Uterus (tissue), 4 donors: ENCODE results near the gene BRD9. TPM values are rescaled to one million over a fixed set of nuclear protein-coding genes. Genes with fewer than 3 reads are reported as not detected.

Source experiments
- DNase-seq, 2 donors: peaks; one replicate each; pipeline ENCODE4 v3.0.0-alpha.2; 2019 to 2020
- H3K27ac ChIP-seq, 2 donors: fragments of 200-600 bp; sonication (generic); 1 replicate in 1 of 2; 2 replicates in 1 of 2; pipeline ENCODE4 v1.5.1; 2016 to 2018
- H3K27me3 ChIP-seq, 2 donors: fragments of 200-600 bp; sonication (generic); one replicate each; pipeline ENCODE4 v1.5.1; 2018 to 2019; ENCODE audit warnings: control low read depth in 1 of 2
- H3K36me3 ChIP-seq, 2 donors: fragments of 200-600 bp; sonication (generic); one replicate each; pipeline ENCODE4 v1.5.1; 2019; ENCODE audit warnings: control low read depth in 1 of 2
- H3K4me1 ChIP-seq, 2 donors: fragments of 200-600 bp; sonication (generic); one replicate each; pipeline ENCODE4 v1.5.1; 2018 to 2019; ENCODE audit warnings: control low read depth in 1 of 2
- H3K4me3 ChIP-seq, 2 donors: fragments of 200-600 bp; sonication (generic); 1 replicate in 1 of 2; 2 replicates in 1 of 2; pipeline ENCODE4 v1.5.1; 2018 to 2019; ENCODE audit warnings: mild to moderate bottlenecking in 1 of 2
- H3K9me3 ChIP-seq, 2 donors: fragments of 200-600 bp; sonication (generic); one replicate each; pipeline ENCODE4 v1.5.1; 2019; ENCODE audit warnings: control low read depth in 1 of 2
- POLR2A ChIP-seq, 2 donors: fragments of 450-650 bp; IDR thresholded peaks; one replicate each; pipeline ENCODE4 v1.6.1; 2016; ENCODE audit warnings: antibody characterized with exemption in 2 of 2, mild to moderate bottlenecking in 1 of 2, moderate library complexity in 1 of 2
- intact Hi-C: fragments of 100-400 bp; cut with DNase I; formaldehyde crosslinking; loops from one replicate; pipeline ENCODE4 v1.15.1; 2023; ENCODE audit warnings: low total_unique reads
- total RNA-seq, 4 donors: library from RNA; depleted of rRNA in 3 of 4; stranded (reverse); fragments of >200 nt in 3 of 4; gene quantifications; one replicate each; pipeline versions ENCODE4 v1.1.0 to v1.2.4, GENCODE V29; 2014 to 2023
- TF ChIP-seq, protein P1 (sequence below), 4 experiments: fragments of 200-600 bp in 2 of 4; fragments of 450-650 bp in 2 of 4; sonication (generic) in 2 of 4; IDR thresholded peaks; one replicate each; pipeline ENCODE4 v1.5.1; 2016 to 2019; ENCODE audit warnings: antibody characterized with exemption in 4 of 4, mild to moderate bottlenecking in 2 of 4, moderate library complexity in 1 of 4
- donor health status: DM: yes; HTN: yes; CAD: no.

BRD9 gene
- total RNA-seq, 4 donors from 2014 or later = 31.0 to 53.9 (median 44.2) TPM

DNA sequence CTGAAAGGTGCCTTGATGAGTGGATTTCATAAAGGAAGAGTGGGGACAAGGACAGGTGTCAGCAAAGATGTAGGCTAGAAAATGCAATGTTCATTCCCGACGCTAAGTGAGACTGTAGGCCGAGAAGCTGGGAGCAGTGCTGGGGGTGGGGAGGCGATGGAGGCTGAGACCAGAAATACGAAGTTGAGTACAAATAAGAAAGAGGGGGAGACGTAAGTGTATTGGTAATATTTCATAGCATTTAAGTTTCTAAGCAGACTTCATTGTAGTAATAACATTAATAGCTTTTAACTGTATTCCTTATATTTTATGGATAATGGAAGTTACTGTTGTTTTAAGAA, 11.1 kb upstream of the BRD9 start:
- H3K27me3 ChIP-seq = no peaks in the 10 kb centered on the region
- H3K27ac ChIP-seq = no peak overlapping the region
- no peak for TF ChIP-seq POLR2A (IDR thresholded peaks at IDR 0.05)
- TF ChIP-seq, protein P1, sequence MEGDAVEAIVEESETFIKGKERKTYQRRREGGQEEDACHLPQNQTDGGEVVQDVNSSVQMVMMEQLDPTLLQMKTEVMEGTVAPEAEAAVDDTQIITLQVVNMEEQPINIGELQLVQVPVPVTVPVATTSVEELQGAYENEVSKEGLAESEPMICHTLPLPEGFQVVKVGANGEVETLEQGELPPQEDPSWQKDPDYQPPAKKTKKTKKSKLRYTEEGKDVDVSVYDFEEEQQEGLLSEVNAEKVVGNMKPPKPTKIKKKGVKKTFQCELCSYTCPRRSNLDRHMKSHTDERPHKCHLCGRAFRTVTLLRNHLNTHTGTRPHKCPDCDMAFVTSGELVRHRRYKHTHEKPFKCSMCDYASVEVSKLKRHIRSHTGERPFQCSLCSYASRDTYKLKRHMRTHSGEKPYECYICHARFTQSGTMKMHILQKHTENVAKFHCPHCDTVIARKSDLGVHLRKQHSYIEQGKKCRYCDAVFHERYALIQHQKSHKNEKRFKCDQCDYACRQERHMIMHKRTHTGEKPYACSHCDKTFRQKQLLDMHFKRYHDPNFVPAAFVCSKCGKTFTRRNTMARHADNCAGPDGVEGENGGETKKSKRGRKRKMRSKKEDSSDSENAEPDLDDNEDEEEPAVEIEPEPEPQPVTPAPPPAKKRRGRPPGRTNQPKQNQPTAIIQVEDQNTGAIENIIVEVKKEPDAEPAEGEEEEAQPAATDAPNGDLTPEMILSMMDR (IDR thresholded peaks at IDR 0.05) = no peak

DNA sequence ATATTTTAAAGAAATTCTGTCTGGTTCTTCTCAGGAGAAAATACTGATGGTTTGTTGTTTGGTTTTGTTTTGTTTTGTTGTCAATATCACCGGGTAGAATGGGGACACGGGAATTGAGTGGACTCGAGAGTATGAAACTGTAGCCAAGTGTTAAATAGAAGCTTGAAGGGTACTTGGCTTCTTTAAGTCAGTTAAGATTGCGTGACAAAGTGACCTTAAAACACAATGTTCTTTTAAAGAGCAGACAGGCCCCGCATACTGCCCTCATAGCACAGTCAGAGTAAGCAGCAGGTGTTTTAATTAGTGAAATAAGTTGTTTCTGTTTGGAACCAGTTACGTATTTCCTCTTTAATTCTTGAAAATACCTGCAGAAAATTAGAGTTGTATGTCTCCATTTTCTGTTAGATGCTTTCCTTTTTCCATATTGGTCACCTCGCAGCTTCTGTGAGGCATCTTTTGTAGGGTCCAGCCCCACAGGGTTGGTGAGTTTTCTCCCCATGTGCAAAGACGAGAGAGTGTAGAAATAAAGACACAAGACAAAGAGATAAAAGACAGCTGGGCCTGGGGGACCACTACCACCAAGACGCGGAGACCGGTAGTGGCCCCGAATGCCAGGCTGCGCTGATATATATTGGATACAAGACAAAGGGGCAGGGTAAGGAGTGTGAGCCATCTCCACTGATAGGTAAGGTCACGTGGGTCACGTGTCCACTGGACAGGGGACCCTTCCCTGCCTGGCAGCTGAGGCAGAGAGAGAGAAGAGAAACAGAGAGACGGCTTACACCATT, 9.7 kb upstream of the BRD9 start:
- peak in 1 of 2 donors; percentile 3 for DNase-seq
- intact Hi-C loops = loop anchor here (10.0 kb wide), 1 partner anchor 228 kb away; no protein-coding TSS in a partner anchor
- Histone ChIP-seq H3K27ac (no peak overlapping the region), H3K36me3 (no peaks in the 10 kb centered on the region), H3K9me3 (no peaks in the 10 kb centered on the region), H3K4me1 (no peaks in the 10 kb centered on the region), H3K27me3 (no peaks in the 10 kb centered on the region), H3K4me3 (no peak overlapping the region)
- no peak for TF ChIP-seq POLR2A (IDR thresholded peaks at IDR 0.05)
- TF ChIP-seq, protein P1 (IDR thresholded peaks at IDR 0.05) = no peak

More for the DNA sequence above, 11.1 kb upstream of the BRD9 start:
- no peak overlapping the region for H3K4me3 ChIP-seq
- intact Hi-C loops = loop anchor here (10.0 kb wide), 1 partner anchor 229 kb away; no protein-coding TSS in a partner anchor
- H3K9me3 ChIP-seq = no peaks in the 10 kb centered on the region
- peak in 1 of 2 donors; percentile 4 for DNase-seq
- H3K4me1 ChIP-seq = no peaks in the 10 kb centered on the region
- no peaks in the 10 kb centered on the region for H3K36me3 ChIP-seq

GRCh38 chr5:900781-901180, 8.2 kb upstream of the BRD9 start:
- DNase-seq = no peak
- Histone ChIP-seq H3K27me3 (no peaks in the 10 kb centered on the region), H3K27ac (no peak overlapping the region), H3K4me1 (no peaks in the 10 kb centered on the region), H3K36me3 (no peaks in the 10 kb centered on the region), H3K9me3 (no peaks in the 10 kb centered on the region), H3K4me3 (no peak overlapping the region)
- TF ChIP-seq, protein P1 (IDR thresholded peaks at IDR 0.05) = no peak
- TF ChIP-seq POLR2A (IDR thresholded peaks at IDR 0.05) = no peak
- intact Hi-C loops = loop anchor here (10.0 kb wide), 1 partner anchor 226 kb away; no protein-coding TSS in a partner anchor

DNA sequence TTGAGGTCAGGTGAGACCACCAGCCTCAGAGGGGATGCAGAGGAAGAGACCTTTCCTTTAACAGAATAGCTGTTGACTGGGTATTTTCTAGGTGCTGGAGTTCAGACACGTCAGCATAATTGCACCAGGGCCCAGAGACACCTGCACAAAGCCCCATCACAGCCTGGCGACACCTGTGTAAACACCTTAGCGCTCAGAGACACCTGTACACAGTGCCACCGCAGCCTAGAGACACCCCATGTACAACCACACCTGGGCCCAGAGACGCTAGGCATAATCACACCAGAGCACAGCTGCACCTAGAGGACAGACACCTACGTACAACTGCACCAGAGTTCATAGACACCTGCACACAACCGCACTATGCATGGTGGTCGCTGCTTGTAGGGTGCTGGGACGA, 1.1 kb upstream of the BRD9 start:
- Histone ChIP-seq H3K4me1 (peaks cover 0 to 20% of the 10 kb centered on the region in 2 donors), H3K27me3 (no peaks in the 10 kb centered on the region), H3K27ac (no peak overlapping the region), H3K9me3 (no peaks in the 10 kb centered on the region), H3K4me3 (peak overlapping the region in 1 of 2 donors; percentile 74), H3K36me3 (no peaks in the 10 kb centered on the region)
- intact Hi-C loops = no loop called here
- TF ChIP-seq, protein P1 (IDR thresholded peaks at IDR 0.05) = no peak
- no peak for TF ChIP-seq POLR2A (IDR thresholded peaks at IDR 0.05)
- no peak for DNase-seq

- Histone ChIP-seq H3K27ac (peak overlapping the region in 1 of 2 donors; percentile 86), H3K9me3 (no peaks in the 10 kb centered on the region), H3K4me3 (peak overlapping the region; percentile 74 to 91), H3K36me3 (no peaks in the 10 kb centered on the region), H3K27me3 (no peaks in the 10 kb centered on the region), H3K4me1 (peaks cover 0 to 20% of the 10 kb centered on the region in 2 donors)
- intact Hi-C loops = no loop called here
- TF ChIP-seq, protein P1 (IDR thresholded peaks at IDR 0.05) = no peak
- no peak for TF ChIP-seq POLR2A (IDR thresholded peaks at IDR 0.05)
- DNase-seq = no peak
Measured at GRCh38 chr5:893137-893506, 521 bp upstream of the BRD9 start.
